Measurements from ENCODE around the gene PCSK4. TPM values are rescaled to one million over a fixed set of nuclear protein-coding genes. Genes with fewer than 3 reads are reported as not detected.
A peak's percentile ranks its signal among the peaks of the same experiment; 100 is the strongest.
"Not testable (repeated sequence)": the region's sequence is repeated elsewhere in the genome, so short reads cannot be mapped to it uniquely, and the experiment has no call there.

The PCSK4 gene
- polyA plus RNA-seq, 1 of the 3 experiments (the other 2 are of a cell fraction): 6.6 TPM

- TF ChIP-seq EP300 (IDR thresholded peaks at IDR 0.05; ENCODE audit: borderline replicate concordance in 1 of 2, low read depth in 1 of 2, low read length in 1 of 2) (no peak), GABPA (IDR thresholded peaks at IDR 0.05; ENCODE audit: low read depth) (no peak), RCOR1 (IDR thresholded peaks at IDR 0.05; ENCODE audit: low read length) (no peak), ELF1 (IDR thresholded peaks at IDR 0.05) (no peak), FOXJ3 (CRISPR knock-in tag; IDR thresholded peaks at IDR 0.05) (no peak), SIN3A (IDR thresholded peaks at IDR 0.05; ENCODE audit: borderline replicate concordance, low read depth, low read length) (peak; percentile 79; the same call in 1 of the 2 replicates), NFIC (IDR thresholded peaks at IDR 0.05; ENCODE audit: borderline replicate concordance) (no peak), JUND (IDR thresholded peaks at IDR 0.05) (no peak), MEF2A (IDR thresholded peaks at IDR 0.05; ENCODE audit: borderline replicate concordance, low read depth) (no peak), TEAD4 (IDR thresholded peaks at IDR 0.05; ENCODE audit: borderline replicate concordance, insufficient read depth) (no peak), RFX5 (IDR thresholded peaks at IDR 0.05; ENCODE audit: low read length) (peak; percentile 80), NRF1 (IDR thresholded peaks at IDR 0.05; ENCODE audit: low read depth, low read length) (peak; percentile 67), EZH2phosphoT487 (IDR thresholded peaks at IDR 0.05; ENCODE audit: borderline replicate concordance, low read depth) (no peak), FOSL2 (IDR thresholded peaks at IDR 0.05; ENCODE audit: borderline replicate concordance, low read depth) (no peak), RAD21 (IDR thresholded peaks at IDR 0.05; ENCODE audit: low read length) (no peak)
These were observed at the start of gene PCSK4 (continued) for GRCh38 chr19:1490311-1491113.

GRCh38 chr19:1539749-1540148 lies 49.6 kb upstream of the PCSK4 start:
- H3F3A ChIP-seq (replicated peaks; ENCODE audit: insufficient read depth); DNase-seq; H3K9me2 ChIP-seq; H2AFZ ChIP-seq (ENCODE audit: low read depth); H3K4me2 ChIP-seq; POLR2A ChIA-PET; H3K27ac ChIP-seq (ENCODE audit: low read depth in 2 of 2, low read length in 1 of 2); H3K79me2 ChIP-seq (ENCODE audit: insufficient read depth); H3K4me3 ChIP-seq (ENCODE audit: low read depth in 2 of 2, low read length in 1 of 2); H3K27me3 ChIP-seq (ENCODE audit: insufficient read depth); CTCF ChIA-PET; H3K4me1 ChIP-seq (ENCODE audit: control insufficient read depth in 1 of 2, insufficient read depth in 2 of 2, low read depth in 1 of 2, low read length in 1 of 2); H3K9me3 ChIP-seq; H4K20me1 ChIP-seq (ENCODE audit: insufficient read depth); H3K9ac ChIP-seq; H3K36me3 ChIP-seq (replicated peaks in 1 of 2; ENCODE audit: control insufficient read depth in 1 of 2, insufficient read depth in 2 of 2, low read length in 1 of 2): not testable (repeated sequence)
- 91% methylated on average over 11 of the region's 11 CpGs for WGBS (ENCODE audit: low lambda C conversion rate)

DNA sequence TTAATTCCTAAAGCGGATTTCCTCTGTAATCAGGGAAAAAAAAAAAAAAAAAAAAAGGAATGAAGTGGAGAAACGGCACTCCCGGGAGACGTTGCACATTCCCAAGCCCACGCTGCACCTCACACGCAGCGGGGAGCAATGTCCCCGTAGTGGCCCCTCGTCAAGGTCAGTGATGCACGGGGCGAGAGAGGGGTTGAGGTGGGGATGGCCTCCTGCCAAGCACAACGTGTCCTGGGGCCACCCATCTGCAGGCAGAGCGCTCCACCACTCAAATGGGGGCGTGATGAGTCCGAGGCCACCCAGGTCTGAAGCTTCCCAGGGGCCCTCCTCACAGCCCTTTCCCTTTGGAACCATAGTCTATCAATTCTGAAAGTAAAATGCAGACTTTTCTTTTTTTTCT lies 48.8 kb upstream of the PCSK4 start:
- DNase-seq: no peak
- POLR2A ChIA-PET: no interaction called here
- no peak overlapping the region for H2AFZ ChIP-seq (ENCODE audit: low read depth)
- H3K79me2 ChIP-seq (ENCODE audit: insufficient read depth): no peaks in the 10 kb centered on the region
- CTCF ChIA-PET: no interaction called here
- no peaks in the 10 kb centered on the region for H3F3A ChIP-seq (replicated peaks; ENCODE audit: insufficient read depth)
- no peak overlapping the region for H3K27ac ChIP-seq (ENCODE audit: low read depth in 2 of 2, low read length in 1 of 2)
- H3K9me2 ChIP-seq: no peaks in the 10 kb centered on the region
- peak overlapping the region; percentile 64 for H3K4me2 ChIP-seq
- H3K4me3 ChIP-seq (ENCODE audit: low read depth in 2 of 2, low read length in 1 of 2): no peak overlapping the region
- H3K4me1 ChIP-seq (ENCODE audit: control insufficient read depth in 1 of 2, insufficient read depth in 2 of 2, low read depth in 1 of 2, low read length in 1 of 2): peaks cover 0 to 5% of the 10 kb centered on the region in 2 experiments; a peak in 1 of 4 replicates
- 13% methylated on average over 13 of the region's 15 CpGs for WGBS (ENCODE audit: low lambda C conversion rate)
- H3K27me3 ChIP-seq (ENCODE audit: insufficient read depth): no peaks in the 10 kb centered on the region
- H3K36me3 ChIP-seq (replicated peaks in 1 of 2; ENCODE audit: control insufficient read depth in 1 of 2, insufficient read depth in 2 of 2, low read length in 1 of 2): no peaks in the 10 kb centered on the region
- H3K9me3 ChIP-seq: no peaks in the 10 kb centered on the region
- no peak overlapping the region for H3K9ac ChIP-seq
- H4K20me1 ChIP-seq (ENCODE audit: insufficient read depth): no peaks in the 10 kb centered on the region
- no peak for TF ChIP-seq RXRA (IDR thresholded peaks at IDR 0.05; ENCODE audit: borderline replicate concordance, low read depth)
- no peak for TF ChIP-seq FOXM1 (IDR thresholded peaks at IDR 0.05; ENCODE audit: low read depth)
- TF ChIP-seq, protein P1, sequence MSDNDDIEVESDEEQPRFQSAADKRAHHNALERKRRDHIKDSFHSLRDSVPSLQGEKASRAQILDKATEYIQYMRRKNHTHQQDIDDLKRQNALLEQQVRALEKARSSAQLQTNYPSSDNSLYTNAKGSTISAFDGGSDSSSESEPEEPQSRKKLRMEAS (IDR thresholded peaks at IDR 0.05; ENCODE audit: low read depth): no peak
- TF ChIP-seq SMC3 (IDR thresholded peaks at IDR 0.05; ENCODE audit: low read depth, low read length): no peak
- TF ChIP-seq JUND (IDR thresholded peaks at IDR 0.05): no peak
- TF ChIP-seq RFX5 (IDR thresholded peaks at IDR 0.05; ENCODE audit: low read length): no peak
- TF ChIP-seq GABPA (IDR thresholded peaks at IDR 0.05; ENCODE audit: low read depth): no peak
- TF ChIP-seq RAD21 (IDR thresholded peaks at IDR 0.05; ENCODE audit: low read length): no peak
- no peak for TF ChIP-seq SIN3A (IDR thresholded peaks at IDR 0.05; ENCODE audit: borderline replicate concordance, low read depth, low read length)
- no peak for TF ChIP-seq REST (IDR thresholded peaks at IDR 0.05; ENCODE audit: low read depth, low read length)
- TF ChIP-seq, protein P2, sequence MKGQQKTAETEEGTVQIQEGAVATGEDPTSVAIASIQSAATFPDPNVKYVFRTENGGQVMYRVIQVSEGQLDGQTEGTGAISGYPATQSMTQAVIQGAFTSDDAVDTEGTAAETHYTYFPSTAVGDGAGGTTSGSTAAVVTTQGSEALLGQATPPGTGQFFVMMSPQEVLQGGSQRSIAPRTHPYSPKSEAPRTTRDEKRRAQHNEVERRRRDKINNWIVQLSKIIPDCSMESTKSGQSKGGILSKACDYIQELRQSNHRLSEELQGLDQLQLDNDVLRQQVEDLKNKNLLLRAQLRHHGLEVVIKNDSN (IDR thresholded peaks at IDR 0.05; ENCODE audit: borderline replicate concordance, low read depth): no peak
- TF ChIP-seq GATA2 (CRISPR knock-in tag; IDR thresholded peaks at IDR 0.05): no peak
- no peak for TF ChIP-seq NFIC (IDR thresholded peaks at IDR 0.05; ENCODE audit: borderline replicate concordance)
- TF ChIP-seq MEF2A (IDR thresholded peaks at IDR 0.05; ENCODE audit: borderline replicate concordance, low read depth): no peak
- TF ChIP-seq FOXJ3 (CRISPR knock-in tag; IDR thresholded peaks at IDR 0.05): no peak

Measured in SK-N-SH (cell line).